Mucosa of descending colon (tissue), 3 donors: ENCODE data around the gene MATN1. TPM values are rescaled to one million over a fixed set of nuclear protein-coding genes. Genes with fewer than 3 reads are reported as not detected.

Experiments used
- ATAC-seq: fragments of 200-7000 bp; cut with Tn5 transposase; one replicate; pipeline ENCODE4 v1.9.1; 2020; ENCODE audit warnings: mild to moderate bottlenecking, moderate library complexity
- DNase-seq, 3 donors: peaks; one replicate each; pipeline ENCODE4 v3.0.0-alpha.2; 2020
- H3K36me3 ChIP-seq: fragments of 200-600 bp; one replicate; pipeline ENCODE4 v1.8.0; 2021; ENCODE audit warnings: low read depth, mild to moderate bottlenecking
- H3K4me1 ChIP-seq: fragments of 200-600 bp; one replicate; pipeline ENCODE4 v1.8.0; 2021; ENCODE audit warnings: low read depth, mild to moderate bottlenecking
- H3K4me3 ChIP-seq: fragments of 200-600 bp; one replicate; pipeline ENCODE4 v1.8.0; 2021; ENCODE audit warnings: mild to moderate bottlenecking
- H3K9me3 ChIP-seq: fragments of 200-600 bp; one replicate; pipeline ENCODE4 v1.8.0; 2021; ENCODE audit warnings: mild to moderate bottlenecking
- CTCF ChIP-seq: fragments of 200-600 bp; IDR thresholded peaks from one replicate; pipeline ENCODE4 v1.8.0; 2022; ENCODE audit warnings: antibody characterized with exemption, mild to moderate bottlenecking
- intact Hi-C, 2 donors: fragments of 100-400 bp; cut with DNase I in 1 of 2; cut with micrococcal nuclease in 1 of 2; formaldehyde crosslinking; loops; one replicate each; pipeline versions ENCODE4 v1.11.0 to v1.11.1; 2022; cut with DNase I, micrococcal nuclease
- microRNA-seq: library from miRNA; unstranded; fragments of <30 nt; microRNA quantifications from one replicate; pipeline ENCODE4, GENCODE V29; 2019
- total RNA-seq, 3 donors: library from RNA; stranded (reverse); fragmentation: NEBNext Ultra II Directional in 2 of 3; extraction: Animal tissue kit (Norgen Biotek cat#: 25700) in 2 of 3; gene quantifications; one replicate each; pipeline versions ENCODE4 v1.2.1 to v1.2.4, GENCODE V29; 2021 to 2023
- donor health status: DM: no; HTN: no; CAD: no; lungs with moderate emphysema.
- donor health status: DM: no; HTN: no; CAD: no.
- donor health status: DM: no; HTN: yes; CAD: no.

Gene MATN1
- total RNA-seq, 3 donors from 2014 or later: 0.22 TPM; not detected in 2

GRCh38 chr1:30664103-30664755, 59.2 kb downstream of the MATN1 start:
- TF ChIP-seq CTCF: no peak
- ATAC-seq (no peak), DNase-seq (no peak)
- Histone ChIP-seq H3K4me3 (no peak overlapping the region), H3K9me3 (no peaks in the 10 kb centered on the region), H3K36me3 (no peaks in the 10 kb centered on the region), H3K4me1 (no peaks in the 10 kb centered on the region)
- intact Hi-C loops: no loop called here

- no peak for ATAC-seq
- H3K36me3 ChIP-seq: no peaks in the 10 kb centered on the region
- H3K4me1 ChIP-seq: no peaks in the 10 kb centered on the region
Observed at GRCh38 chr1:30663596-30664091, 59.7 kb downstream of the MATN1 start.

GRCh38 chr1:30662291-30662840, 61.0 kb downstream of the MATN1 start:
- DNase-seq (no peak), ATAC-seq (no peak)
- intact Hi-C loops: no loop called here
- no peak for TF ChIP-seq CTCF
- Histone ChIP-seq H3K36me3 (no peaks in the 10 kb centered on the region), H3K9me3 (no peaks in the 10 kb centered on the region), H3K4me3 (no peak overlapping the region), H3K4me1 (peaks cover 6% of the 10 kb centered on the region)

More at GRCh38 chr1:30663596-30664091, 59.7 kb downstream of the MATN1 start:
- Histone ChIP-seq H3K9me3 (no peaks in the 10 kb centered on the region), H3K4me3 (no peak overlapping the region)
- no peak for DNase-seq
- intact Hi-C loops: no loop called here
- no peak for TF ChIP-seq CTCF

- intact Hi-C loops: no loop called here
- Histone ChIP-seq H3K9me3 (no peaks in the 10 kb centered on the region), H3K36me3 (no peaks in the 10 kb centered on the region), H3K4me3 (no peak overlapping the region), H3K4me1 (peaks cover 9% of the 10 kb centered on the region)
- ATAC-seq (no peak), DNase-seq (no peak)
- no peak for TF ChIP-seq CTCF
Observed at GRCh38 chr1:30661311-30661710, 62.1 kb downstream of the MATN1 start.

Small RNAs within 50 kb of the gene (microRNA-seq; reads per million reads assigned to microRNA genes)
- not detected for gene MIR4420

Other genes starting within 250 kb of the MATN1 start
- 10 to 100 TPM; 24.1 to 71.1 (median 48.1) TPM for gene LAPTM5, start 34.2 kb upstream of the MATN1 start, total RNA-seq
- 10 to 100 TPM in 2 of 3 donors, 1 to 10 TPM in 1; 9.8 to 81.6 (median 17.2) TPM for gene SDC3, start 185.2 kb upstream of the MATN1 start, total RNA-seq